ENCODE data around the gene KCNQ2.

DNA sequence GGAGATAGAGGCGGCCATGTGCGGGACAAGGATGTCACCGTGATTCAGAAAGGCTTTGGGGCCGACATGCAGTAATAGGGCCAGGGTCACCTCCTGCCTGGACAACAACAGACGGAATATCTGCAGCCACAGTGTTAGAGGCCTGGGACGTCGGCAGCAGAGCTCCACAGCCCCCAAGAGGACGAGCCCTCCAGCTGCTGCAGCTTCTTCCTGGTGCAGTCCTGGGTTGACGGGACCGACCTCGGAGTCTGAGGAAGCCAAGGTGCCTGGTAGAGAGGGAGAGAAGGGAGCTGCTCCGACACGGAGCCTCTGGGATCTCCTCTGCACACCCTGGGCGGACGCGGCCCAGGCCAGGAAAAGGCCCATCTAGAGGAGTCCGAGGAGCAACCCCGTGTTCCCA lies 88.1 kb downstream of the KCNQ2 start:
- no peak for TF ChIP-seq EZH2phosphoT487 (IDR thresholded peaks at IDR 0.05; ENCODE audit: low read depth)
- TF ChIP-seq, protein P1, sequence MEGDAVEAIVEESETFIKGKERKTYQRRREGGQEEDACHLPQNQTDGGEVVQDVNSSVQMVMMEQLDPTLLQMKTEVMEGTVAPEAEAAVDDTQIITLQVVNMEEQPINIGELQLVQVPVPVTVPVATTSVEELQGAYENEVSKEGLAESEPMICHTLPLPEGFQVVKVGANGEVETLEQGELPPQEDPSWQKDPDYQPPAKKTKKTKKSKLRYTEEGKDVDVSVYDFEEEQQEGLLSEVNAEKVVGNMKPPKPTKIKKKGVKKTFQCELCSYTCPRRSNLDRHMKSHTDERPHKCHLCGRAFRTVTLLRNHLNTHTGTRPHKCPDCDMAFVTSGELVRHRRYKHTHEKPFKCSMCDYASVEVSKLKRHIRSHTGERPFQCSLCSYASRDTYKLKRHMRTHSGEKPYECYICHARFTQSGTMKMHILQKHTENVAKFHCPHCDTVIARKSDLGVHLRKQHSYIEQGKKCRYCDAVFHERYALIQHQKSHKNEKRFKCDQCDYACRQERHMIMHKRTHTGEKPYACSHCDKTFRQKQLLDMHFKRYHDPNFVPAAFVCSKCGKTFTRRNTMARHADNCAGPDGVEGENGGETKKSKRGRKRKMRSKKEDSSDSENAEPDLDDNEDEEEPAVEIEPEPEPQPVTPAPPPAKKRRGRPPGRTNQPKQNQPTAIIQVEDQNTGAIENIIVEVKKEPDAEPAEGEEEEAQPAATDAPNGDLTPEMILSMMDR (IDR thresholded peaks at IDR 0.05; ENCODE audit: low read depth, low read length): no peak

Measured in OCI-LY3 (cell line).